NCI-H146 treated with DMSO at 0.1 percent for 48 hours (cell line): ENCODE measurements around the gene TKTL1.
"Not testable (repeated sequence)": the region's sequence is repeated elsewhere in the genome, so short reads cannot be mapped to it uniquely, and the experiment has no call there.

Source experiments
- DNase-seq: peaks from one replicate; lab custom pipeline; 2025; ENCODE audit not compliant: unreplicated experiment; lab: John Stamatoyannopoulos, UW

Gene TKTL1, protein sequence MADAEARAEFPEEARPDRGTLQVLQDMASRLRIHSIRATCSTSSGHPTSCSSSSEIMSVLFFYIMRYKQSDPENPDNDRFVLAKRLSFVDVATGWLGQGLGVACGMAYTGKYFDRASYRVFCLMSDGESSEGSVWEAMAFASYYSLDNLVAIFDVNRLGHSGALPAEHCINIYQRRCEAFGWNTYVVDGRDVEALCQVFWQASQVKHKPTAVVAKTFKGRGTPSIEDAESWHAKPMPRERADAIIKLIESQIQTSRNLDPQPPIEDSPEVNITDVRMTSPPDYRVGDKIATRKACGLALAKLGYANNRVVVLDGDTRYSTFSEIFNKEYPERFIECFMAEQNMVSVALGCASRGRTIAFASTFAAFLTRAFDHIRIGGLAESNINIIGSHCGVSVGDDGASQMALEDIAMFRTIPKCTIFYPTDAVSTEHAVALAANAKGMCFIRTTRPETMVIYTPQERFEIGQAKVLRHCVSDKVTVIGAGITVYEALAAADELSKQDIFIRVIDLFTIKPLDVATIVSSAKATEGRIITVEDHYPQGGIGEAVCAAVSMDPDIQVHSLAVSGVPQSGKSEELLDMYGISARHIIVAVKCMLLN

DNA sequence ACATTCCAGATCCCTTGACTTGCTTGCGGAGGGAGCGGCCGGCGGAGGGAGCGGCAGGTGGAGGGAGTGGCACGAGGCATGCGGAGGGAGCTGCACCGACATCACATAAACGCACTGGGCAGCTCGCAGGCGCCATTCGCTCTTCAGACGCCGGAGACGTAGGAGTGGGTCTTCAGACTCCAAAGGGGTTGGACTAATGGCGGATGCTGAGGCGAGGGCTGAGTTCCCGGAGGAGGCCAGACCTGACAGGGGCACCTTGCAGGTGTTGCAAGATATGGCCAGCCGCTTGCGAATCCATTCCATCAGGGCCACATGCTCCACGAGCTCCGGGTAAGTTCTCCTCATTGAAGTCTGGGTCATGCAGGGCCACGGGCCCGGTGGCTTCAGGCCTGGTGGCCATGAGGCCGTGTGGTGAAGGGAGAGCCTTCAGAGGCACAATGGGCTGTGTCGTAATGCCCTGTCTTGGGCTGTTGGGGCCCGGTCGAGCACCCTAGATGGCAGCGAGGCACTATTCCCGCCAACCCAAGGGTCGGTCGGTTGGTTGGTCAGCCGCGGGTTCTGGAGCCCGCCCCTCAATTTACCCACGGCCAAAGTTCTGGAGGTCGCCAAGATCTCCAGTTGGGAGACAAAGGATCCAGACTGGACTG is at the start of gene TKTL1:
TKTL1 (plus strand) TSS at position 132 of the 647 bp plus-strand sequence; CDS start at position 197, 65 bp downstream.
- DNase-seq, result no peak

DNA sequence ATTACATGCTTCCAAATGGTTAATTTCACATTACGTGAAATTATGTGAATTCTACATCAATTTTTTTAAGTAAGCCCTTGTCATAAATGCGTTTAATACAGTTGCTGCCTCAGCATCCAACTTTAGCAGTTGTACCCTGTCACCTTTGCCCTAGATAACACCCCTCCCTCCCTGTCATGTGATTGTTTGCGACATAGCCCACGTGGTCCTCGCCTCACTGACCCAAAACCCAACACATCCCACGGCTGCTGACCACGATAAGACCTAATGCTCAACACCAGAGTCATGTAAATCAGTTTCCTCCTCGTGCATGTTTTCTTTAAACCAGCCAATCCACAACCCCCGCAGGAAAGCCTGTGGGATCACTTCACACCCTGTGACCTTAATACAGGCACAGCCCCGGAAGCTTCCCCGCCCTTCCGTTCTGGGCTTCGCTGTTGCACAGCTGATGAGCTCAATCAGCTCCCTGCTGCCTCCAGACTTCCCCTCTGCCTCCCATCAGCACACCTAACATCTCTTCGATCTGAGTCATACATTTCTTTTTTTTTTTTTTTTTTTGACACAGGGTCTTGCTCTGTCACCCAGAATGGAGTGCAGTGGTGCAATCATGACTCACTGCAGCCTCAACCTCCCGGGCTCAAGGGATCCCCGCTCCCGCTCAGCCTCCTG is 48.1 kb upstream of the TKTL1 start:
- not testable (repeated sequence) for DNase-seq

DNA sequence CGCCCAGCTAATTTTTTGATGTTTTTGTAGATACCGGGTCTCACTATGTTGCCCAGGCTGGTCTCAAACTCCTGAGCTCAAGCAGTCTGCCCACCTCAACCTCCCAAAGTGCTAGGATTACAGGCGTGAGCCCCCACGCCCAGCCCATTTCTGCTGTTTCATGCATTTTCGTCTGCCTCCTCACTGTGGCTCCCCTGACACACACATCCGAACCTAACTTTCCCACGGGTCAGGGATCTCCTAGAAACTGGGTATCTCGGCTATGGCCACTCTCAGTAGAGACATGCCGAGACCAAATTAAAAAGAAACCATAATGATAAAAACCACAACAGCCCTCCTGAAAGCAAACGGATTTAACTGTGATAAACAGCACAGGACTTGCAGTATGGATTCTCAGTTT is 47.5 kb upstream of the TKTL1 start:
- DNase-seq, result not testable (repeated sequence)

DNA sequence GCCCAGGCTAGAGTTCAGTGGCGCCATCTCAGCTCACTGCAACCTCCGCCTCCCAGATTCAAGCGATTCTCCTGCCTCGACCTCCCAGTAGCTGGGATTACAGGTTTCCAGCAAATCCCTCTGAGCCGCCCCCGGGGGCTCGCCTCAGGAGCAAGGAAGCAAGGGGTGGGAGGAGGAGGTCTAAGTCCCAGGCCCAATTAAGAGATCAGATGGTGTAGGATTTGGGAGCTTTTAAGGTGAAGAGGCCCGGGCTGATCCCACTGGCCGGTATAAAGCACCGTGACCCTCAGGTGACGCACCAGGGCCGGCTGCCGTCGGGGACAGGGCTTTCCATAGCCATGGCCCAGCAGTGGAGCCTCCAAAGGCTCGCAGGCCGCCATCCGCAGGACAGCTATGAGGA is 38.3 kb upstream of the TKTL1 start, which contains the start of gene OPN1MW3:
OPN1MW3 (plus strand) TSS at position 301 of the 400 bp plus-strand sequence; CDS start at position 339, 38 bp downstream.
- not testable (repeated sequence) for DNase-seq

DNA sequence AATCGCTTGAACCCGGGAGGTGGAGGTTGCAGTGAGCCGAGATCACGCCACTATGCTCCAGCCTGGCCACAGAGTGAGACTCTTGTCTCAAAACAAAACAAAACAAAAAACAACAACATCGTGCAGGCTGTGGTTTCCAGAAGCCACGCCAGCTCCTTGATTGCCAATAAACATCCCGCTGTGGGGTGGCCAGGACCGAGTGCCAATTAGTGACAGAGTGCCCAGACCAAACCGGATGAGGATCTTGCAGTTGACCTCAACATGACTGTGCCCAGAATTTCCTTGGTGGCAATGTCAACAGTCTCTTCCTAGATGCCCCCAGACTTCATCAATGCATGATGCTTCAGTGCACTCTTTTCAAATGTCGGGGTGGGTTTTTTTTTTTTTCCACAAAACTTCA is 36.9 kb upstream of the TKTL1 start:
- not testable (repeated sequence) for DNase-seq

DNA sequence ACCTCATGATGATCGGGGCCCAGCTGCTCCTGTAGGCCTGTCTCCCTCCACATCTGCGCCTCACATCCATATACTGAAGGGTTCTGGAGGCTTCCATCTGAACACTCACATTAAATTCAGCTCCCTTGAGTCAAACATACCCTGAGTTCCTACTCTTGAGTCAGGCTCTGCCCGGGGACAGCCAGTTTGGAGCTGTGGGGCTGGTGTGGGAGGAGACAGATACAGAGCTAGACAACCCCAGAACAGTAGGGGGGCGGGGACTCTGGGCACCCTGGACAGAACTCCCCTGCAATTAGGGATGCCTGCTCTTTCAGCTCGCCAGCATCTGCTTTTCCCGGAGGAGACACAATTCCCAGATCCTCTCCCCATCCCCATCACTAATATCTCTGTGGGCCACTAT is 32.5 kb upstream of the TKTL1 start:
- DNase-seq, result not testable (repeated sequence)

DNA sequence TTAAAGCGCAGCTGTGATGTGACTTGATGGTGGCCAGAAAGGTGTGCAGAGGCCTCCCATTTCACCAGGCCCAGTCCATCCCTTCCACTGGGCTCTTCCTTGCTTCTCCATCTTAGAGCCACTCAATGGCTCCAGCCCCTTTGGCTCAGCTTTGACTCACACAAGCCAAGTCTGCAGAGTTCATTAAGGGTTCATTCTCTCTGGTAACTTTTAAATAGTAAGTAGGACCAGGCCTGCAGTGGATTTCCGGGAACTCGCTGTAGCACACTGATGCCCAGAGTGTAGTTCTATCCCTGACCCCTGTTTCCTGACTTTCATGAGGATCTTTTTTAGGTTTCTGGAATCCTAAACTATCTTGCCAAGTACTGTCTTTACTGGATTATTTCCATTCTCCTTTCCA is 26.4 kb upstream of the TKTL1 start:
- not testable (repeated sequence) for DNase-seq

DNA sequence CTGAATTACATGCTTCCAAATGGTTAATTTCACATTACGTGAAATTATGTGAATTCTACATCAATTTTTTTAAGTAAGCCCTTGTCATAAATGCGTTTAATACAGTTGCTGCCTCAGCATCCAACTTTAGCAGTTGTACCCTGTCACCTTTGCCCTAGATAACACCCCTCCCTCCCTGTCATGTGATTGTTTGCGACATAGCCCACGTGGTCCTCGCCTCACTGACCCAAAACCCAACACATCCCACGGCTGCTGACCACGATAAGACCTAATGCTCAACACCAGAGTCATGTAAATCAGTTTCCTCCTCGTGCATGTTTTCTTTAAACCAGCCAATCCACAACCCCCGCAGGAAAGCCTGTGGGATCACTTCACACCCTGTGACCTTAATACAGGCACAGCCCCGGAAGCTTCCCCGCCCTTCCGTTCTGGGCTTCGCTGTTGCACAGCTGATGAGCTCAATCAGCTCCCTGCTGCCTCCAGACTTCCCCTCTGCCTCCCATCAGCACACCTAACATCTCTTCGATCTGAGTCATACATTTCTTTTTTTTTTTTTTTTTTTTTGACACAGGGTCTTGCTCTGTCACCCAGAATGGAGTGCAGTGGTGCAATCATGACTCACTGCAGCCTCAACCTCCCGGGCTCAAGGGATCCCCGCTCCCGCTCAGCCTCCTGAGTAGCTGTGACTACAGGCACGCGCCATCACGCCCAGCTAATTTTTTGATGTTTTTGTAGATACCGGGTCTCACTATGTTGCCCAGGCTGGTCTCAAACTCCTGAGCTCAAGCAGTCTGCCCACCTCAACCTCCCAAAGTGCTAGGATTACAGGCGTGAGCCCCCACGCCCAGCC is 10.9 kb upstream of the TKTL1 start:
- DNase-seq, result not testable (repeated sequence)

DNA sequence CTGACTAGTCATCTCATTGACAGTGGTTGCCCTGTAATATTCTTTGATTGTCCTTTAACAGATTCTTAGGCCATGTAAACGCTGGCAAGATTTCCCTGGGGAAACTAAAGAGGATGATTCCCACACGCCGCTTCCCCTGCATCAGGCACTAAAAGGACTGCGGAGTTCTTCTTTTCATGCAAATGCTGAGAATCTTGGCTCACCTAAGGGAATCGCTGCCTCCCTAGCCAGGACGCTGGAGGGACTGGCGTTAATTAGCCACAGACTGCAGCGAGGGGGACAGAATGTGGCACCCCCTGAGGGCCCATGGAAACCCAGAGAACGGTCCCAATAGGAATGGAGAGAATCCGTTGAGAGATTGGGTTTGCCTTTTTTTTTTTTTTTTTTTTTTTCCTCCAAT is 9.2 kb upstream of the TKTL1 start:
- DNase-seq, result not testable (repeated sequence)

DNA sequence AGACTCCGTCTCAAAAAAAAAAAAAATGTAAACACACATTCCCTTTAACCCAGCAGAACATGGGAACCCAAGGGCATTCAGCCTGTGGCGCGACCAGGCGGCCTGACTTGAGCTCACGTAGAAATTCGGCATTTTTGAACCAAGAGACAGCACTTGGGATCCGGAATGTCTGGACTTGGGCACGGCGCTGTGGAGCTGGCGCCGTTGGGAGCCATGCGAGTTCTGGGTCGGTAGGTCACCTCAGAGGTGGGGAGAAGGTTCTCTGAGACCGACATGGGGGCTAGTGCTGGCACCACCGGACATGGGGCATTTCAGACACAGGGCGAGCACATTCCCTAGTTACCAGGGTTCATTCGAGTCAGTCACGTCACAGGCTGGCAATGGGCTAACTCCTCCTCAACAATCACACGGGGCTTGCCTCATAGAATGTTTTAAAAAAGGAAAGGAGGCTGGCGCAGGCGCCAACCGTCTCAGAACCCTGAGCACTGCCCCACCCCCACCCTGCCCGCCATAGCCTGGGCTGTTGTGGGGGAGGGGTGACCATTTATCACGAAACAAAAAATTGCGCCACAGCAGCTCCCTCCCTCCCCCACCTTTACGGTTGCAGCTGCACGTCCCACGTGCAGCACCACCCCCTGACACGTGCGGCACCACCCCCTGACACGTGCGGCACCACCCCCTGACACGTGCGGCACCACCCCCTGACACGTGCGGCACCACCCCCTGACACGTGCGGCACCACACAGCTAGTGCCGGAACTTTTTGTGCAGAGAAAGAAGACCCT is 612 bp upstream of the TKTL1 start, which contains the start of gene TEX28:
TEX28 (minus strand) TSS at position 334 of the 784 bp plus-strand sequence. CDS start 3,007 bp downstream, outside the sequence.
- no peak for DNase-seq

DNA sequence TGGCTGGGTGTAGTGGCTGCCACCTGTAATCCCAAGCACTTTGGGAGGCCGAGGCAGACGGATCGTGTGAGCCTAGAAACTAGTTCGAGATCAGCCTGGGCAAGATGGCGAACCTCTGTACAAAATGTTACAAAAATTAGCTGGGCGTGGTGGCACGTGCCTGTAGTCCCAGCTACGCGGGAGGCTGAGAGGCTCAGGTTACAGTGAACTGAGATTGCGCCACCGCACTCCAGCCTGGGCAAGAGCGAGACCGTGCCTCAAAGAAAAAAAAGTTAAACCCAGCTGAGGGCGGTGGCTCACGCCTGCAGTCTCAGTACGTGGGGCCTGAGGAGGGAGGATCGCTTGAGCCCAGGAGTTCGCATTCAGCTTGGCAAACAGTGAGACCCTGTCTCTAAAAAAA is 1.1 kb downstream of the TKTL1 start:
- no peak for DNase-seq

DNA sequence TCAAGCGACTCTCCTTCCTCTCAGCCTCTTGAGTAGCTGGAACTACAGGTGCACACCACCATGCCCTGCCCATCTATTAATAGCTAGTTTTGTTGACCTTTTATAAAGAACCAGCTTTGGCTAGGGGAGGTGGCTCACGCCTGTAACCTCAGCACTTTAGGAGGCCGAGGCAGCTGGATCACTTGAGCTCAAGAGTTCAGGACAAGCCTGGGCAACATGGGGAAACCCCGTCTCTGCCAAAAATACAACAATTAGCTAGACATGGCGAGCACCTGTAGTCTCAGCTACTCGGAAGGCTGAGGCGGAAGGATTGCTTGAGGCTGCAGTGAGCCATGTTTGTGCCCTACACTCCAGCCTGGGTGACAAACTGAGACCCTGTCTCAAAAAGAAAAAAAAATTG is 2.7 kb downstream of the TKTL1 start:
- no peak for DNase-seq

DNA sequence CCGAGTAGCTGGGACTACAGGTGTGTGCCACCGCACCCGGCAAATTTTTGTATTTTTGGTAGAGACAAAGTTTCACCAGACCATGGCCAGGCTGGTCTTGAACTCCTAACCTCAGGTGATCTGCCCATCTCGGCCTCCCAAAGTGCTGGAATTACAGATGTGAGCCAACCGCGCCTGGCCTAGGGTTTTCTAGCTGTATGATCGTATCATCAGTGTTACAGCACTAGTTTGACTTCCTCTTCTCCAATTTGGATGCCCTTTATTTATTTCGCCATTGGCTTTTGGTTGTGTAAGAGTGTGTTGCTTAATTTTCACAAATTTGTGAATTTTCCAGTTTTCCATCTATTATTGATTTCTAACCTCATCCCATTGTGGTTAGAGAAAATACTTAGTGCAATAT is 5.2 kb downstream of the TKTL1 start:
- DNase-seq, result no peak

DNA sequence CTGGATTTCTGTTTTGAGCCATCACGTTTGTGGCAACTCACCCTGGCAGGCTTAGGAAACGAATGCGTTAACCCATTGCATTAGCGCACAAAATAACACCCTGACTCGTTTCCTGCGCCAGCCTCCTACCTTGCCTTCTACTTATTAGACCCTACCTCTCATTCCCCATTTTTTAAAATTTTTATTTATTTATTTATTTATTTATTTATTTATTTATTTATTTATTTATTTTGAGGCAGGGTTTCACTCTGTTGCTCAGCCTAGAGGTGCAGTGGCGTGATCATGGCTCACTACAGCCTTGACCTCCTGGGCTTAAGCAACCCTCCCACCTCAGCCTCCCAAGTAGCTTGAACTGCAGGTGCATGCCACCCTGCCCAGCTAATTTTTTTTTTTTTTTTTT is 7.4 kb downstream of the TKTL1 start:
- DNase-seq, result not testable (repeated sequence)

DNA sequence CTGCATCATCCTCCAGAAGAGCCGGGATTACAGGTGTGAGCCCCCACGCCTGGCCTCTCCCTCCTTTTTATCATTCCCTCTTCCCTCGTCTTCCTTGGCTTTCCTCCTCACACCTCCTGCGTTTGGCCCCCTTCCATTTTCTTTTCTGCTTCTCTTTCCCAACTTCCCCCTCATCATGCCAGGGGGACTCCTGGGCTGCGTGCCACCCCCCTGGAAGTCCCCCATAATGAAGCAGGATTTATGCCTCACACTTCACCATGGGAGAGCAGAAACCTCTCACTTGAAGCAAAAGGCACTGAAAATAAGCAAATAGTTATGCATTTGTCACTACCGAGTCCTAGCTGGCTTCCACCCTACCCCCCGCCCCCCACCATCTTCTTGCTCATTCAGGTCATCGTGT is 7.9 kb downstream of the TKTL1 start:
- no peak for DNase-seq

DNA sequence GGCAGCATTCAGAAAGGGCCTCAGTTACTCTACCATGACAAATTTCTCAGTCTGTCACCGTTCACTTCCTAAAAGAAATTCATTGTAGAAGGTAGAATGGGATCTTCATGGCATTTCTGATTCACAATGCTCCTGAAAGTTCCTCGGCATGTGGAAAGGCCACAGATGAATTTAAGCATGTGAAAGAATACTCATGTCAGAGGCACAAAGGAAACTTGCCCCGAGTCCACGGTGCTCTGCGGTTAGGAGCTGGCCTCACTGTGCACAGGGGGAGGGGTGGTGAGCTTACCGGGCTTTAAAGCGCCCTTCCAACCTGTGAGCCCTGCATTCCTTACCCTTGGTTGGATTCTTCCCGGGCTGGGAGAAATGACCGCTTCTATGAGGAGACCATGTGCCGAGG is 9.3 kb downstream of the TKTL1 start:
- DNase-seq, result no peak

DNA sequence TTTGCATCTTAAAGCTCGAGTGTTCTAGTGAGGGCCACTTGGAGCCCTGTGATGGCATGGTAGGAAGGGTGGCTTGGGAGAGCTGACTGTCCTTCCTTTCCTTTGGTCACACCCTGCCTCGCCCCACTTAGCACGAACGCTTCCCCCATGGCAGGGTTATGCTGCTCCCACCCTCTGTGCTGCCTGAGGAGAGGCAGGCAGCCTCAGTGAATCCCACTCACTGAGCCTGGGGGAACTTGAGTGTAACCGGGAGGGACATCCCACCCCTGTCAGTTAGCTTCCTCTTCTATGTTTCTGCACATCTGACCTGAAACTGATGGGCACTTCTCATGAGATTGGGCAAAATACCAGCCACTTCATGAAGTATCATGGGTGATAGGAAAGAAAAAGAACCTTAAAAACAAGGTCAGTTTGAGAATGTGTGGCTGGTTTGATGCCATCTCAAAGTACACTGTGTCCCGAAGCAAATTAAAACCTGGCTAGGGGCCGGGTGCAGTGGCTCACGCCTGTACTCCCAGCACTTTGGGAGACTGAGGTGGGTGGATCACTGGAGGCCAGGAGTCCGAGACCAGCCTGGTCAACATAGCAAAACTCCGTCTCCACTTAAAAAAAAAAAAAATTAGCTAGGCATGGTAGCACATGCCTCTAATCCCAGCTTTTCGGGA is 10.1 kb downstream of the TKTL1 start:
- no peak for DNase-seq

DNA sequence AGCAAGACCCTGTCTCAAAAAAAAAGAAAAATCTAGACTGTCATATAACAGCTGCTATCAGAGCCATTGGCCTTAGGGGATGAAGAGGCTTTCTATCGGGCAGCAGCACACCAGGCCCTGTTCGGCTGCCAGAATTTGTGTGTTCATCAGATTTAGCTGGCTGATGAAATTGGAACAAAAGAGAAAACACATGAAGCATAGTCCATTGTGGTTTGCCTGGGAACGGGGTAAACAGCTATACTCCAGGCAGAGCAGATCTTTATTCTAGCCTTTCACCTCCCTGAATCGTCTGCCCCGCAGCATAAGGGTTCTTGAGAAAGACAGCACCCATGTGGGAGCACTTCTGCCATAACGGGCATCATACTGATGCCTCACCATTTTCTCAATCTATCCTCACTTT is 11.6 kb downstream of the TKTL1 start:
- DNase-seq, result no peak
